GM21381 (cell line): ENCODE measurements around the gene ABHD1.

Experiments
- ATAC-seq: cut with Tn5 transposase; IDR thresholded peaks from one replicate; pipeline ENCODE4 v1.9.1; 2021; ENCODE audit warnings: mild to moderate bottlenecking, moderate library complexity; ENCODE audit not compliant: unreplicated experiment

The ABHD1 gene

DNA sequence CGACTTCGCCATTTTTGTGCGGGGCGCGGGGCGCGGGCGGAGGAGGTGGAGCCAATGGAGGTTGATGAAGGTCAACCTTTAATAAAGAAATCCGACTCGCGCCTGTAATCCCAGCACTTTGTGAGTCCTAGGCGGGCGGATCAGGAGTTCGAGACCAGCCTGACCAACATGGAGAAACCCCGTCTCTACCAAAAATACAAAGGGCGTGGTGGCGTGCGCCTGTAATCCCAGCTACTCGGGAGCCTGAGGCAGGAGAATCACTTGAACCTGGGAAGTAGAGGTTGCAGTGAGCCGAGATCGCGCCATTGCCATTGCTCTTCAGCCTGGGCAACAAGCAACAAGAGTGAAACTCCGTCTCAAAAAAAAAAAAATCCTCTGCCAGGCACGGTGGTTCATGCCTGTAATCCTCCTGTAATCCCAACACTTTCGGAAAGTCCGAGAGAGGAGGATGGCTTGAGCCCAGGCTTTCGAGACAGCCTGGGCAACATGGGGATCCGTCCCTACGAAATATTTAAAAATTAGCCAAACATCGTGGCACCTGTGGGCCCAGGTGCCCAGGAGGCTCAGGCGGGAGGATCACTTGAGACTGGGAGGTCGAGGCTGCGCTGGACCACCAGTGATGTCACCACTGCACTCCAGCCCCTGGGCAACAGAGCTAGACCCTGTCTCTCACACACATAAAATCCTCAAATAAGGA lies 11.3 kb downstream of the ABHD1 start:
- ATAC-seq, result no peak

GRCh38 chr2:27135478-27135955 lies 11.9 kb downstream of the ABHD1 start:
- ATAC-seq, result no peak

GRCh38 chr2:27136751-27137150 lies 13.1 kb downstream of the ABHD1 start:
- ATAC-seq, result no peak

DNA sequence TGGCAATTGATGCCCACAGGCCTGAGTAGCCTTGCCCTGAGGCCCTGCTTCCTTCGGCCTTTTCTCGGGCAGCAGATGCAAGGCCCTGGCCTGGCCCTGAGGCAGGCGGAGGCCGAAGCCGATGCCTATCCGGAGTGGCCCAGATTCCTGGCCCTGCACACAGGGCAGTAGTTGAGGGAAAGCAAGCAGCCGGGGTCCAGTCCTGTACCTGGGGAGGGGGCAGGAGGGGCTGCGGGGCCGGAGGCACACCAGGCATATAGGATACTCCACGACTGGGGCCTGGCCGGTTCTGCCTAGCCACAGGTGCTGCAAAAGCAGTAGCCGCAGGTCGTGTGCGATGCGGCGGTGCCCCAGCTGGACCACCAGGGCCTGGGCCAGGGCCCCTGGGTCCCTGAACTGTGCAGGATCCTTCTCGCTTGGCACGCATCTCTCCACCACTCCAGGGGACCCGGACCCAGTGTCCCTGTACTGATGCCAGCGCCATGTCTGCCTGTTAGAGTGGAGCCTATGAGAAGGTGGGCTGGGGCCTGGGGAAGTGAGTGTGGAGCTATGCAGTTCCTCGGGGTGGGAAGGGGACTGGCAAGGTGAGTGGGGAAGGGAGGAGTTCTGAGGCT lies 13.8 kb downstream of the ABHD1 start:
- no peak for ATAC-seq

DNA sequence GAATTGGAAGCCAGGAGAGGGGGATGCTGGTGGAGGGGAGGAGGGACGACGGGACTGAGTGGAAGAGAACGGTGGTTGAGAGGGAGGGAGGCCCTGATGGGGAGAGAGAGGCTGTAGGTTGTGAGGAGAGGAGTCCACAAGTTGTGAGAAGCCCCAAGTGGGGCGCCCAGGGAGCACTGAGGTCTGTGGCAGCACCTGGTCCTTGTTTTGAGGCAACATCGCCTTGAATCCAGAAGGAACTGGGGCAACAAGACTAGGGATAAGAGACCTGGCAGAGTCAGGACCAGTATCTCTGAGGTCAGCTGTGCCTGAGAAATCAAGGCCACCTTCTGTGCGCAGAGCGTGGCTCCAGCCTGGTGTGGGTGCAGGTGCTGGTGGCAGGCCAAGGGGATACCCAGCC lies 14.5 kb downstream of the ABHD1 start:
- ATAC-seq, result no peak

GRCh38 chr2:27139310-27139709 lies 15.7 kb downstream of the ABHD1 start, which contains the start of gene PRR30:
Gene PRR30, minus strand, starts transcription at chr2:27139410. Its CDS starts 1,081 bp downstream, at chr2:27138329.
- ATAC-seq, result no peak

- ATAC-seq, result no peak
These were observed 19.7 kb downstream of the ABHD1 start for GRCh38 chr2:27143285-27143684.

GRCh38 chr2:27145682-27146081 lies 22.1 kb downstream of the ABHD1 start:
- ATAC-seq, result no peak

DNA sequence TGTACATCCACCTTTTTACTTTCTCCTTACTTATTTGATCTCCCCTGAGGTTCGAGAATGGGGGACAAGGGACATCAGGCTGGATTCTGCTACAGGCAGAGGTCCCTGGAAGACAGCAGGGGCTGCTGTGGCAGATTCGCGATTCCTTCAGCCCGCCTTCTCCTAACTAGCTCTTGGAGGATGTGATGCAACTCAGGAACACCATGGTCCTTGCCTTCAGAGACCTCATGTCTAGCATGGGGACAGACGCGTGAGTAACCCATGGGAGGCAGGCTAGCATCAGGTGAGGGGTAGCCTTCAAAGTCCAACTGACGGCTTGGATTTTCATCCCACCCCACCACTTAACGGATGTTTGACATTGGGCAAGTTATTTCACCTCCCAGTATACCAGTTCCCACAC lies 24.3 kb downstream of the ABHD1 start:
- ATAC-seq, result no peak

- ATAC-seq, result no peak
These were observed 25.3 kb downstream of the ABHD1 start, which contains the start of gene TCF23 for GRCh38 chr2:27148801-27149439. Gene TCF23, plus strand, starts transcription at chr2:27149004. Its CDS starts 130 bp downstream, at chr2:27149134.

GRCh38 chr2:27149570-27150405 lies 26.2 kb downstream of the ABHD1 start:
- ATAC-seq, result no peak

- ATAC-seq, result no peak
These were observed 27.1 kb downstream of the ABHD1 start for GRCh38 chr2:27150639-27151230.

- ATAC-seq, result no peak
These were observed 28.6 kb downstream of the ABHD1 start for GRCh38 chr2:27152102-27152795.

- no peak for ATAC-seq
These were observed 29.3 kb downstream of the ABHD1 start for GRCh38 chr2:27152796-27153464.

DNA sequence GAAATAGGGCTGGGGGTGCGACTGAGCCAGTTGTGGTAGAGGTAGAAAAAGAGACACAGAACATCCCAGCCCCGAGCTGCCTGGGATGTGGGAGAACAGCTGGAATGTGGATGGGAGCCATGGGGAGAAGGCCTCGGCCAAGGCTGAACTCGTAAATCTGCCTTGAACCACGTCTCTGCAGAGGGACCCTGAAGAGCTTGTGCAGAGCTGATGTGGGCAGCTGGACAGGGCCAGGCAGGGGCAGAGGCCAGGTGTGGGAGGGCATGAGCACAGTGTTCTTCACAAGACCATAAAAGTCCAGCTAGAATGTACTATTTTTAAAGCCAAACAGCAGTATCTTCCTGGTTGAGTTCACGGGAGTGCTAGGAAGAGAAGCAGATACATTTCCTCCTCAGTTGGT lies 30.9 kb downstream of the ABHD1 start:
- no peak for ATAC-seq

DNA sequence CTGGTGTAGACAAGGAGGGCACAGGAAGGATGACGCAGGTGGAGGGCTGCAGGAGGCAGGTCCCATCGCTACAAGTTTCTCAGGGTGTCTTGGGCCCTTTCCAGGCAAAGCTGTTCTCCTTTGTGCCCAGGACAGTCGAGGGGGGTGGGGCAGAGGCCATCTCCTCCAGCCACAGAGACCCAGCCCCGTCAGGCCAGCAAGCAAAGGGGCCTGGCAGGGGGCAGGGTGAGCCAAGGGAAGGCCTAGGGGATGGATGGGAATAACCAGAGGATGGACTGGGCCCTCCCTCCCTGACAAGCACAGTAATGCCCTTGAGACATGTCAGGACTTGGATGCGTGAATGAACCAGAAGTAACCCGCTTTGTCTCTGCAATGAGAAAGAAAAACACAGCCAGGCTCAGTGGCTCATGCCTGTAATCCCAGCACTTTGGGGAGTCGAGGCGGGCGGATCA lies 31.5 kb downstream of the ABHD1 start:
- ATAC-seq, result no peak

- ATAC-seq, result no peak
These were observed 34.9 kb downstream of the ABHD1 start for GRCh38 chr2:27158468-27158867.

GRCh38 chr2:27159271-27159670 lies 35.7 kb downstream of the ABHD1 start:
- ATAC-seq, result no peak

DNA sequence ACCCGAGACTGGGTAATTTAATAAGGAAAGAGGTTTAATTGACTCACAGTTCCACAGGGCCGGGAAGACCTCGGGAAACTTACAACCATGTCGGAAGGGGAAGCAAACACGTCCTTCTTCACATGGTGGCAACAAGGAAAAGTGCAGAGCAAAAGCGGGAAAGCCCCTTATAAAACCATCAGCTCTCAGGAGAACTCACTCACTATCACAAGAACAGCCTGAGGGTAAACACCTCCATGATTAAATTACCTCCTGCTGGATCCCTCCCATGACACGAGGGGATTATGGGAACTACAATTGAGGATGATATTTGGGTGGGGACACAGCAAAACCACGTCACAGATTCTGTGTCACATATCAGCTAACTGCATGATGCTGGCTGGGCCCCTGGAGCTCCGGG lies 36.6 kb downstream of the ABHD1 start:
- no peak for ATAC-seq
